IPS DF 4.7 (cell line): ENCODE measurements around the gene CASP8.
"Not testable (repeated sequence)": the region's sequence is repeated elsewhere in the genome, so short reads cannot be mapped to it uniquely, and the experiment has no call there.

Source experiments
- DNase-seq: peaks from one replicate; pipeline ENCODE4 v3.0.0-alpha.2; 2013; ENCODE audit warnings: low spot score; ENCODE audit errors: extremely low read depth

CASP8 gene

GRCh38 chr2:201269764-201270163 is 9.4 kb downstream of the CASP8 start:
- no peak for DNase-seq

DNA sequence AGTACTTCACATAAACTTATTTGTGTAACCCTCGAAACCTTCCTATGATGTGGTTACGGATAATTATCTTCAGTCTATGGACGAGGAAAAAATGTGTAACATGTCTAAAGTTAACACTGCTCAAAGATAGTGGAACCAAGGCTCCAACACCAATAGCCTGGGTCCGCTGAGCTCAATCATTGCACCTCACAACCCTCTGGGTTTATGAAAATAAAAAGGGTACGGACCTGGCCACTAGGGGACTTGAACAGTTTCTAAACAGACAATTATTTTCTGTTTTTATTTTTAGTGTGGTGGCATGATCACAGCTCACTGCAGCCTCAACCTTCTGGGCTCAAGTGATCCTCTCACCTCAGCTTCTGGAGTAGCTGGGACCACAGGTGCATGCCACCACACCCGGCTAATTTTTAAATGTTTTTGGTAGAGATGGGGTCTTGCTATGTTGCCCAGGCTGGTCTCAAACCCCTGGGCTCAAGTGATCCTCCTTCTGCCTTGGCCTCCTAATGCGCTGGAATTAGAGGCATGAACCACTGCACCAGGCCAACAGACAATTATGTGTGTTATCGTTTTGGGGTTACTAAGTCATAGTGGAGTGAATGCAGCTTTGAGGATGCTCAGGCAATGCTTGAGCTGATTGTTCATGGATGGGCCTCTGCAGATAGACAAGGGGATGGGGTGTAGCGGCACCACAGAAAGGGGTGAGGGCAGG is 10.1 kb downstream of the CASP8 start:
- no peak for DNase-seq

DNA sequence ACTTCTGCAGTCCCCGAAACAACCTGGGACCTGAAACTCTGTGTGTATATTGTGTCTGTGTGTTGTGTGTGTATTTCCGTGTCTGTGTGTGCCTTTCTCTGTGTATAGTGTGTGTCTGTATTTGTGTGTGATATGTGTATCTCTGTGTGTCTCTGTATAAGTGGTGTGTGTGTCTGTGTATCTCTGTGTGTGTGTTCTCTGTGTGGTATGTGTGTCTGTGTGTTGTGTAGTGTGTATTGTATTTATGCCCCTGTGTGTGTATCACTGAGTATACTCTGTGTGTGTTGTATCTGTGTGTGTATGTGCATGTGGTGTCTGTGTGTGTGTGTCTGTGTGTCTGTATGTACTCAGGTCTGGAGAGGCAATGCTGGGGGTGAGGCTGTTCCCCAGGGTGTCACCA is 11.6 kb downstream of the CASP8 start:
- DNase-seq, result no peak

DNA sequence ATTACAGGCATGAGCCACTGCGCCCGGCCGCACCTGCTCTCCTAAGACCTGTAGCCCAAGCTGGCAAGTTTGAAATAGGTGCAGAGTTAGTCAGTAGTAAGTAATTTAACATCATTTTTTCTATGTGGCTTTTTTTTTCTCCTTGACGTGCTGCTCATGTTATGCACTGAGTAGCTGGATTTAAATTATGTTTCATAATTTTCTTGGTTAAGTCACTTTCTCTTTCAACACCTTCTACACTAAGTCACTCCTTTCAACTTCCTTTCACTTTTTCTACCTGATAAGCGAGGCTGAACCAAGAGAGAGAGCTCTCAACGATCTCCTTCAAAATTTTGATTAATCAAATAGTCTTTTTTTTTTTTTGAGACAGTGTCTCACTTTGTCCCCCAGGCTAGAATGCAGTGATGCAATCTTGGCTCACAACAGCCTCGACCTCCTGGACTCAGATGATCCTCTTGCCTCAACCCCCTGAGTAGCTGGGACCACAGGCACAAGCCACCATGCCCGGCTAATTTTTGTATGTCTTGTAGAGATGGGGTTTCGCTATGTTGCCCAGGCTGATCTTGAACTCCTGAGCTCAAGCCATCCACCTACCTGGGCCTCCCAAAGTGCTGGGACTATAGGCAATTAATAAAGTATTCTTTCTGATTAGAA is 13.1 kb downstream of the CASP8 start:
- no peak for DNase-seq

DNA sequence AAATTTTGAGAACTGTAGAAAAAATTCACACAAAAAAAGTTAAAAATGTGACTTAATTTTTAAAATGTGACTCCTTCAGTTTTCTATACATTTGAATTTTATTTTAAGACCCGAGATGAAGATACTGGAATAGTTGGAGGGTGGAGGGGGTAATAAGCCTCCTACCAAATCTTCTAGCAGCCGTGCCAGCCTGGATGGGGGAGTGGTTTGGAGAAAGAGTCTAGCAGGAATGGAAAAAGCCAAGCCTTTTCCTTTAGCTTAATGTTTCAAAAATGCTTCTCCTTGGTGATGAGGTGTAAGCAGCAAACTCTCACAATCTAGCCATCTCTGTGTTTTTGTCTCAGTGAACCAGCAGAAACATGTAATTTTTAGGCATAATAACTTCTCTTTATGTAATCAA is 14.7 kb downstream of the CASP8 start:
- DNase-seq, result no peak

- DNase-seq, result no peak
Observed at GRCh38 chr2:201275990-201276389, 15.7 kb downstream of the CASP8 start.

GRCh38 chr2:201276511-201276910 is 16.2 kb downstream of the CASP8 start:
- DNase-seq, result no peak

DNA sequence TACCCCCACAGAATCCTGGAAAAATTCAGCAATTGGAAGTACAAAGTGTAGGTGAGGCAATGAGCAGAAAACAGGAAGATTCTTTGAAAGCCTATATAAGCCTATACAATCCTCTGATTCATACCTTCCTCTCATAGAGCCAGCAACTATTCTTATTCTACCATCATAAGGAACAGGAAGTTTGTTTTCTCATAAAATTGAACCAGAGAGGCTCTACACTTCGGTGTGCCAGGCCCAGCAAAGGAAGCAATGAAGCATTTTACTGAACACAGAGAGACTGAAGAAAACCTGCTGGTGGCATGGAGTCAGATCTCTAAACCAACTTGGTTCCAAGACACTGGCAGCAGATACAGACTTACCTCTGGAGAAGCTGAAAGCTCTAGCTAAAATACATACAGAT is 18.7 kb downstream of the CASP8 start:
- no peak for DNase-seq

DNA sequence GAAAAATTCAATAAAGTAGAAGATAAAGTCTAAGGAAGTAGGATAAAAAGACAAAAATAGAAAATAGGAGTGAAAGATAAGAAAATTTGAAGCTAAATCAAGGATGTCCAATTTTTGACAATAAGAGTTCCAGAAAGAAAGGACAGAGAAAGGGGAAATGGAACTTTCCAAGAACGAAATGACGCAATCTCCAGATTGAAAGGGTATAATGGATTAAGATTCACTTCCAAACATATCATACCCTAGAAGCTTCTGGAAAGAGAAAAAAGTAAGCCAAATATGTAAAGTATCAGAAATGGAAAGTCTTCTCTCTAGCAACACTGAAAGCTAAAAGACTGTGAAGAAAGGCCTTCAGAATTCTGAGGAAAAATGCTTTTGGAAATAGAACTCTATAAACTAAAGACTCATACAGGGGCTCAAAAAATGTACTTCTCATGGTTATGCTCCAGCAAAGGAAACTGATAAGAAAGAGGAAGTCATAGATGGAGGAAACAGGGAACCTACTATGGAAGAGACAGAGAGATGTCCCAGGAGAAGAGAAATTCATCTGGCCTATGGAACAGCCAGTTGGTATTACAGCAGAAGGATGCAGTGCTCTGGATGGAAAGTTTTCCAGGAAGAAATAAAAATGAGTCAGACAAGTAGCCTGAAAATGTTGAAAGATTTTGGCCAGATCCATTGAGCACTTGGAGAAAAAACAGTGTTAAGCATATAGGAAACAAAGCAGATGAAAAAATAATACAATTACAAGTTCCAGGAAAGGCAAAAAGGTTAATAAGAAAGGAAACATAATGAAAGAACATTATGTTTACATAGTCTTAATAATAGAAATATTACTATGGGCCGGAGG is 20.1 kb downstream of the CASP8 start:
- DNase-seq, result no peak

- no peak for DNase-seq
Observed at GRCh38 chr2:201285499-201285898, 25.2 kb downstream of the CASP8 start.

- DNase-seq, result not testable (repeated sequence)
Observed at GRCh38 chr2:201290457-201291148, 30.3 kb downstream of the CASP8 start.

DNA sequence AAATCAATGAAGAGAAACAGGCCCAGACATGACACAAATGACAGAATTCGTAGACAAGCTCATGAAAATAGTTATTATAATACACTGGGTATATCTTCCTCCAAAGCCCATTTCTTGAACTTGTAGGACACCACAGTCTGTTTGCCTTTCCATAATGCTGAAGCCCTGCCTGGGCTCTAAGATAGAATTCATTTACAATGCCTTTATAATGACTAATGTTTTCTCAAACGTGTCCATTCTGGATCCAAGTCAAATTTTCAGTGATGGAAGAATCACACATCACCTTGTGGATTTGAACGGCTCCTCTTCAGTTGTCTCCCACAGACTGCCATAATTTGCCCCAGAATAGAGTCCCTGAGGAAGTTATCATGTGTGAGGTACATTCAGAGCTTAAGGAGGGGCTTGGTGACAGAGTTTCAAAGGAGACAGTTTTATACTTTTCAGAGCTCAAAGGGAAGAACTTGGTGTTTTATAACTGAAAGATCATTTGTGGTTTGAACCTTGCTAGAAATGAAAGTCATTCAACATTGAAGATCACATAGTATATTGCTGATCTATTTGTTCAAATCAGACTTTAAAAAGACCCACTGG is 38.2 kb downstream of the CASP8 start:
- DNase-seq, result no peak

GRCh38 chr2:201299929-201300328 is 39.6 kb downstream of the CASP8 start:
- not testable (repeated sequence) for DNase-seq

DNA sequence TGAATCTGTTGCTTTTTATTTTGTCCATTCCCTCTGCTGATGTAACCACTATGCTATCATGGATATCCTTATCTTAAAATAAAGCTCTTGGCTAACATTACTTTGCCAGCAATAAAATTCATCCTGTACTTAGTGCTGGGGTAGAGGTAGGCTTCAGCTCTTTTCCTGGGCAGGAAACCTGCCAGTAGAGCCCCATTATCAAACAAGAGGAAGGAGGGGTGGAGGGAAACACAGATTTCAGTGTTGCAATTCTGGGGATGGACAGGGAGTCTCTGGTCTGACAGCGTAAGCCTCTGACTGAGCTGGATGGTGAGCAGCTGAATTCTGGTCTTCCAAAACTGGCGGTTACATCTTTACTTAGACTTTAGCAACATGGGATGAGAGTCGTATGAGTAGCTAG is 47.5 kb downstream of the CASP8 start:
- DNase-seq, result no peak

GRCh38 chr2:201308914-201309313 is 48.6 kb downstream of the CASP8 start:
- DNase-seq, result no peak

DNA sequence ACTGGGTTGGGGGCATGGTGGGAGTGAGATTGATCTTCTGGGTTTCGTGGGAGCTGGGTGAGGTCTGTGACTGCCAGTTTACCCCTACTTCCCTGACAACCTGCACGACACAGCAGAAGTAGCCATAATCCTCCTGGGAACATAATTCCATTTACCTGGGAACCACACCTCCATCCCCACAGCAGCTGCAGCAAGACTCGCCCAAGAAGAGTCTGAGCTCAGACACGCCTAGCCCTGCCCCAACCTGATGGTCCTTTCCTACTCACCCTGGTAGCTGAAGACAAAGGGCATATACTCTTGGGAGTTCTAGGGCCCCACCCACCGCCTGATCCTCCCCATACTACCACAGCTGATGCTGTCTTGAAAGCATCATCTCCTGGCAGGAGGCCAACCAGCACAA is 53.0 kb downstream of the CASP8 start:
- no peak for DNase-seq

DNA sequence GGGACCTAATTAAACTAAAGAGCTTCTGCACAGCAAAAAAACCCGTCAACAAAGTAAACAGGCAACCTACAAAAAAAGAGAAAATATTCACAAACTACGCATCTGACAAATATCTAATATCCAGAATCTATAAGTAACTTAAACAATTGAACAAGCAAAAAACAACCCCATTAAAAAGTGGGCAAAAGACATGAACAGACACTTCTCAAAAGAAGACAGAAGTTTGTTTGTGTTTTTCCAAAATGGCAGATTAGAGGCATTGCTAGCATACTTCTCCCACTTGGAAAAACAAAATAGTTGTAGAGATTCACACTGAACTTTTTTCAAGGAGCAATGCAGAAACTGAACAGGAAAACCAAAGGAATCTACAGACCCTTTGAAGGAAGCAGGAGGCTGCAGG is 59.2 kb downstream of the CASP8 start:
- DNase-seq, result no peak

GRCh38 chr2:201320257-201320656 is 59.9 kb downstream of the CASP8 start:
- no peak for DNase-seq

DNA sequence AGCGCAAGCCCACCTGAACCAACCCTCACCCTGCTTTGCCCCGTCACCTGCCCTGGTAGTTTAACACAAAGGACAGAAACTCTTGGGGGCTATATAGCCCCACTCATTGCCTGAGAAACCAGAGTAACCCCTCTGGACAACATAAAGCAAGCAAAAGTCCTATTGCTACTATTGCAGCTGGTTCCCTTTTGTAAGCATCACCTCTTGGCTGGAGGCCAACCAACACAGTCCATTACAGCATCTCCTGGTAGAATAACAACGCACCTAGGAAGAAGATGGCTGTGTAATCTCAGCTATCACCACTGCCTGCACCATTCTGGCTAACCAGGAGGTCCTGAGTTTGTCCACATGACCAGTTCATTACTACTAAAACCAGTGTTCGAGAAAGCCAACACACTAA is 60.4 kb downstream of the CASP8 start:
- DNase-seq, result no peak

GRCh38 chr2:201322772-201323171 is 62.4 kb downstream of the CASP8 start:
- DNase-seq, result no peak

DNA sequence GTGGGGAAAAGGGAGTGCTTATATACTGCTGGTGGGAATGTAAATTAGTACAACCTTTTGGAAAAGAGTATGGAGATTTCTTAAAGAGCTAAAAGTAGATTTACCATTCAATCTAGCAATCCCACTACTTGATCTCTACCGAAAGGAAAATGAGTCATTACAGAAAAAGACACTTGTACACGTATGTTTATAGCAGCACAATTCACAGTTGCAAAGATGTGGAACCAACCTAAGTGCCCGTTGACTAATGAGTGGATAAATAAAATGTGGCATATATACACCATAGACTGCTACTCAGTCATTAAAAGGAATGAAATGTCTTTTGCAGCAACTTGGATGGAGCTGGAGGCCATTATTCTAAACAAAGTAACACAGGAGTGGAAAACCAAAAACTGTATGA is 67.3 kb downstream of the CASP8 start:
- DNase-seq, result no peak
